Subcutaneous adipose tissue (tissue), 4 donors: ENCODE data around the gene SPDEF. TPM values are rescaled to one million over a fixed set of nuclear protein-coding genes. Genes with fewer than 3 reads are reported as not detected.

Experiments used
- CTCF ChIP-seq: fragments of 450-650 bp; IDR thresholded peaks from one replicate; pipeline ENCODE4 v1.5.1; 2016; ENCODE audit warnings: low read depth, mild to moderate bottlenecking, control low read depth, antibody characterized with exemption, moderate library complexity
- total RNA-seq, 4 donors: library from RNA; depleted of rRNA; stranded (reverse); fragments of >200 nt; gene quantifications; one replicate each; pipeline ENCODE4 v1.1.0, GENCODE V29; 2016

Gene SPDEF
- total RNA-seq, 4 donors from 2014 or later, result 0.22 TPM; not detected in 3

DNA sequence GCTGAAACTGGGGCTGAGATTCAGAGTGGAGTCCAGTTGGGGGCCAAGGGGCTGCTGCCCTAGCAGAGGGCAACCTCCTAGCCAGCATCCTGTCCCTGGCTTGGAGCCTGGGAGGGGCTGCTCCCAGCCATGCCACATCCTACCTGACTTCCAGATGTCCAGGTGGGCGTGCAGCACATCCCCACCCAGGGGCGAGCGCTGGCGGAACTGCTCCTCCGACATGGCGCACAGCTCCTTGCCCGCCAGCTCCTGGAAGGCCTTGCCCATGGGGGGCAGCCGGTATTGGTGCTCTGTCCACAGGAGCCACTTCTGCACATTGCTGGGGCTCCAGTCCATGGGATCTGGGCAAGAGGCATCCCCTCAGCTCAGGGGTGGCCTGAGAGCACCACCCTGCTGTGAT lies 15.3 kb downstream of the SPDEF start:
- TF ChIP-seq CTCF, result no peak

DNA sequence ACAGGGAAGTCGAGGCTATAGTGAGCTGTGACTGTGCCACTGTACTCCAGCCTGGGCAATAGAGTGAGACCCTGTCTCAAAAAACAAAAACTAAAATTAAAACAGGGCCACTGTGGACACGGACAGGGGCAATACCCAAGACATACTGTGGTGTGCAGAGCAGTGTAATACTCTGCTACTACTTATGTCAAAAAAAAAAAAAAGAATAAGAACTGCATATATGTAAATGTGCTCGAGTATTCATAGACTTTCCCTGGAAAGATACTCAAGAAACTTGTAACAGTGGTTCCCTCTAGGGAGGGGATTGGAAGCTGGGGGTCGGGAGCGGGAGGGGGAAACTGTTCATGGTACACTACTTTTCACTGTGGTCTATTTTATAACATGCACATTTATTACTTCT lies 15.9 kb downstream of the SPDEF start:
- no peak for TF ChIP-seq CTCF

GRCh38 chr6:34539181-34539580 lies 16.9 kb downstream of the SPDEF start:
- no peak for TF ChIP-seq CTCF

DNA sequence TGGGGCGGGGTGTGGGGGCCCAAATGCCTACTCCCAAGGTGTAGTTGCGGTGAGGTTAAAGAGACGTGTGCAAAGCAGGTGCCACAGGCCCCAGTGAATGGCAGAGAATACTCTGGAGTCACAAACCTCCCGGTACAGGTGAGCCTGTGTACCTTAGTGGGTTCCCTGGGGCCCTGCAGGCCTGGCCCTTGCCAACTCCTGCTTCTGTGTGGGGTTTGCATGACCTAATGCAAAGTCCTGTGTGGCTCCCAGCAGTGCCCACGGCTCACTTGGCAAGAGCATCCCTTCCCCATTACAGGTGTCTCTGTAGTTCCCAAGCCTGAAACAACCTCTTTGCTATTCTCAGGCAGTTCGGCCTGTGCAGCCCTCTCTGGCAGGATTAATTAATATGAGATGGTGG lies 17.5 kb downstream of the SPDEF start:
- TF ChIP-seq CTCF, result no peak

DNA sequence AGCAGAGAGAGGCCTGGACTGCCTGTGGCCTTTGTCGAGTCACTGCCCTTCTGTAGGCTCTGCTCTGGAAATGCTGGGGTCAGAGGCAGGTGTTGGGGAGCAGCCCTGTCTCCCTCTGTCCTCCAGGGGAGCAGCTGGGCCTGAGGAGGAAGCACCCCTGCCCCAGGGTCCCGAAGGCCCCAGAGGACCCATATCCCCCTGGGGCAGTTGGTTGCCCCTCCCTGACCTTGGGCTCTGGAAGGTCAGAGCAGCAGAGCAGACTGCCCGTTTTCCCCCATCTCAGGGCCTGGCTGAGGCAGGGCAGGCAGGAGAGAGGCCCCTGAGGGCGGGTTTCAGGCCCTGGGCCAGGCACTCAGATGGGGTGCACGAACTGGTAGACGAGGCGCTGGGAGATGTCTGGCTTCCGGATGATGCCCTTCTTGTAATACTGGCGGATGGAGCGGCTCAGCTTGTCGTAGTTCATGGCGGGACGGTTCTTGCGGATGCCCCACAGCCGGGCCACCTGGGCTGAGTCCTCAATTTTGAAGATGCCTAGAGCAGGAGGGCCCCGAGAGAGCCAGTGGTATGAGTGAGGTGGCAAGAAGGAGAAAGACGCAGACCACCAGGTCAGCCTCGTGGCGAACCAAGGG lies 18.1 kb downstream of the SPDEF start:
- no peak for TF ChIP-seq CTCF

DNA sequence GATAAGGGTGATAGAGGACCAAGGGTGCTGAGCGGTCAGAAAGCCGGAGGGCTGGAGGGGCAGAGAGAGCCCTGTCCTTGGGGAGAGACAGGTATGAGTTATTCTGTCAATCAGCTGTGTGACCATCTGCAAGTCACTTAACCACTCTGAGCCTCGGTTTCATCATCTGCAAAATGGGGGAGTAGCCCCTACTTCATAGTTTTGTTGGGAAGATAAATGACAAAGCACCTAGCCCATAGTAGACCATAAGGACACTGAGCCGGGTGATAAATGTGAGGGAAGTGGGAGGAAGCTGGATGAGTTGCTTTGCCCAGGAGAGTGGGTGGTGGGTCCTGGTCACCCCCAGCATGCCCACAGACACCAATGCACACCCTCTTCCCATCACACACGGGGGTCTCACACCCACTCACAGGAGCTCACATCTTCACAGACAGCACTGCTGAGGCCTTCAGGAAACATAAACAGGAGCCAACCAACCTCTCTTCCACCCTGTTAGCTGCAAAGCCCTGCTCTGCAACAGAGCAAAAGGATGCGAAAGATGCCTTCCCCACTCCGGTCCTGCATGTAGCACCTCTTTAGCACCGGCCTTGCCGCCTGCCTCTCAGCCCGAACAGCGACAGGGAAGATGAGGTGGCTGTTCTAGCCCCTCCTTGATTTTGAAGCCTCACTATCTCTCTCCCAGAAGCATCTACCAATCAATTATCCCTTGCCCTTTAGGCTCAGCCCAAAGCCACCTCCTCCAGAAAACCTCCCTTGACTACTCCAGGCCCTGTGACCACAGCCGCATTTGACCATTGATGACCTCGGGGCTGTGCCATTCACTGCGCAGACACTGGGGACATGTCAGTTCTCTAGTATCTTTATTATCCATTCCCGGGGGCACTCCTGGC lies 18.9 kb downstream of the SPDEF start:
- no peak for TF ChIP-seq CTCF

DNA sequence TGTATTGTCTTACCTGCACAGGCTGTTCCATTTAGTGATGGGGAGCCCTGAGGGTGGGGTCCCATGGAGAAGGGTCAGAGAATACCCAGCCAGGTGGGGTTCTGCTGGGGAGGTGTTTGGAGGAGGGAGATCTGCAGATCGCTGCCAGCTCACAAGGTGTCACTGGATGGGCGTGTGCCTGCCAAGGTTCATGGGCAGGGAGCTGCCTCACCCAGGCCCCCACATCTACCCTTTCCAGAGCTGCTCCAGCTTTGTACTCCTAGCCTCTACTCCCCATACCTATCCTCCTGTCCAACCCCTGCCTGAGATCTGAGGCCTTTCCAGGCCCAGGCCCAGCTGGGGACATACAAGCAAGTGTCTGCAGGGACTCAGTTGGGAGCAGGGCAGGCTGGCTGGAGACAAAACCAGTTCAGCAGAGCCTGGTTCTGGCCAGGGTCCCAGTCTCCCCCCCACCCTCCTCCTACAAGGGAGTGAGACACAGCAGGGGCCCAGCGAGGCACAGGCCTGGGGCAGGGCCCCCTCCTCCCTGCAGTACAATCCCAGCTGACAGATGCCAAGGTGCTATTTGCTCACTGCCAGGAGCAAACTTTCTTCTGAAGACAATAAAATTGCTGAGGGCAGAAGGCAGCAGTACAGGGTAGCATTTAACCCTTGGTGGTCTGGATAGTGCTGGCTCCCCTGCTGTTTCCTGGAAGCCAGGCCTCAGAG lies 19.7 kb downstream of the SPDEF start:
- no peak for TF ChIP-seq CTCF
